A673 (cell line): Measurements from ENCODE around the gene GADD45GIP1. TPM values are rescaled to one million over a fixed set of nuclear protein-coding genes. Genes with fewer than 3 reads are reported as not detected.
A peak's percentile ranks its signal among the peaks of the same experiment; 100 is the strongest.

ENCODE experiments used
- BruUV-seq: library from RNA; stranded (reverse); fragments of 400-500 nt; replicated peaks from 2 replicates; lab custom pipeline; 2021; lab: Mats Ljungman, UMichigan
- CTCF ChIA-PET: fragments of 300-600 bp; sonication (Branson Sonifier 250); formaldehyde crosslinking; loops from one replicate; lab custom pipeline; 2022; ENCODE audit warnings: antibody characterized with exemption; lab: Charles Lee
- POLR2A ChIA-PET: fragments of 300-600 bp; sonication (Branson Sonifier 250); formaldehyde crosslinking; loops from one replicate; lab custom pipeline; 2022; ENCODE audit warnings: antibody characterized with exemption; ENCODE audit not compliant: low non-redundant PET; lab: Charles Lee
- DNase-seq: peaks from one replicate; pipeline ENCODE4 v3.0.0-alpha.2; 2015; ENCODE audit warnings: low spot score
- H3K27ac ChIP-seq: fragments of 200-600 bp; sonication (generic); 2 replicates; pipeline ENCODE4 v1.5.1; 2016; ENCODE audit warnings: mixed run types, low read depth, mild to moderate bottlenecking, mixed read lengths, antibody characterized with exemption, low read length; ENCODE audit not compliant: poor library complexity, severe bottlenecking
- H3K27me3 ChIP-seq: fragments of 200-600 bp; sonication (generic); replicated peaks from 2 replicates; pipeline ENCODE4 v1.6.1; 2017; ENCODE audit warnings: mixed run types, low read depth, mild to moderate bottlenecking, mixed read lengths, antibody characterized with exemption, low read length; ENCODE audit not compliant: insufficient read depth, poor library complexity
- H3K36me3 ChIP-seq: fragments of 200-600 bp; sonication (generic); 2 replicates; pipeline ENCODE4 v1.6.1; 2016; ENCODE audit warnings: mixed run types, mild to moderate bottlenecking, mixed read lengths, antibody characterized with exemption, low read length; ENCODE audit not compliant: insufficient read depth, poor library complexity, severe bottlenecking
- H3K4me1 ChIP-seq: fragments of 200-600 bp; sonication (generic); 2 replicates; pipeline ENCODE4 v1.6.1; 2017; ENCODE audit warnings: mixed run types, mild to moderate bottlenecking, mixed read lengths, antibody characterized with exemption, low read length; ENCODE audit not compliant: insufficient read depth, poor library complexity, severe bottlenecking
- H3K4me3 ChIP-seq: fragments of 200-600 bp; sonication (generic); 2 replicates; pipeline ENCODE4 v1.5.1; 2016; ENCODE audit warnings: low read depth, mixed run types, mild to moderate bottlenecking, mixed read lengths, low read length; ENCODE audit not compliant: poor library complexity, severe bottlenecking
- H3K9me3 ChIP-seq: fragments of 200-600 bp; sonication (generic); 2 replicates; pipeline ENCODE4 v1.6.1; 2016; ENCODE audit warnings: mixed run types, low read depth, mild to moderate bottlenecking, mixed read lengths, antibody characterized with exemption, low read length; ENCODE audit not compliant: poor library complexity, severe bottlenecking
- CTCF ChIP-seq: fragments of 300-800, 200-600 bp; sonication (generic); conservative IDR thresholded peaks from 2 replicates; pipeline ENCODE4 v1.5.1; 2017; ENCODE audit warnings: low read depth, mild to moderate bottlenecking, antibody characterized with exemption, low read length, moderate library complexity, mixed read lengths
- EZH2 ChIP-seq: fragments of 200-600 bp; sonication (generic); IDR thresholded peaks from 2 replicates; pipeline ENCODE4 v1.6.1; 2017; ENCODE audit warnings: borderline replicate concordance, low read depth, mild to moderate bottlenecking, mixed read lengths, antibody characterized with exemption, low read length; ENCODE audit not compliant: poor library complexity, severe bottlenecking
- intact Hi-C: fragments of 100-400 bp; cut with micrococcal nuclease; formaldehyde crosslinking; loops from one replicate; pipeline ENCODE4 v1.10.0; 2022; ENCODE audit not compliant: unreplicated experiment
- total RNA-seq: library from RNA; stranded (reverse); gene quantifications from 2 replicates; pipeline ENCODE4 v1.2.3, GENCODE V29; 2021

The GADD45GIP1 gene
- total RNA-seq, 1 experiment from 2014 or later = 67.5 TPM

- BruUV-seq = no TSS peak
- peaks cover 36% of the 10 kb centered on the region for H3K36me3 ChIP-seq
- ChIA-PET POLR2A (no interaction called here), CTCF (interaction anchor here (0.6 to 0.7 kb wide), 2 partner anchors 15 to 161 kb away, joined by 3 to 12 read pairs; no protein-coding TSS in a partner anchor)
- DNase-seq = peak; percentile 70
- no peaks in the 10 kb centered on the region for H3K9me3 ChIP-seq
- intact Hi-C loops = no loop called here
- peak overlapping the region; percentile 95 for H3K27ac ChIP-seq
- H3K27me3 ChIP-seq = no peaks in the 10 kb centered on the region
- peak overlapping the region; percentile 91 for H3K4me3 ChIP-seq
- TF ChIP-seq CTCF (no peak), EZH2 (no peak)
- H3K4me1 ChIP-seq = peaks cover 34% of the 10 kb centered on the region
Observed at GRCh38 chr19:12937093-12937926, 19.7 kb downstream of the GADD45GIP1 start.

GRCh38 chr19:12936582-12936981 is 20.4 kb downstream of the GADD45GIP1 start:
- CTCF ChIA-PET = no interaction called here
- no TSS peak for BruUV-seq
- DNase-seq = no peak
- Histone ChIP-seq H3K4me1 (peaks cover 38% of the 10 kb centered on the region), H3K36me3 (peaks cover 31% of the 10 kb centered on the region), H3K4me3 (no peak overlapping the region), H3K9me3 (no peaks in the 10 kb centered on the region), H3K27me3 (no peaks in the 10 kb centered on the region), H3K27ac (no peak overlapping the region)
- TF ChIP-seq EZH2 = no peak
- no peak for TF ChIP-seq CTCF
- POLR2A ChIA-PET = no interaction called here
- intact Hi-C loops = no loop called here

- Histone ChIP-seq H3K4me1 (peaks cover 25% of the 10 kb centered on the region), H3K4me3 (no peak overlapping the region), H3K27me3 (no peaks in the 10 kb centered on the region), H3K9me3 (no peaks in the 10 kb centered on the region), H3K27ac (no peak overlapping the region), H3K36me3 (peaks cover 28% of the 10 kb centered on the region)
- no peak for DNase-seq
- BruUV-seq = no TSS peak
- POLR2A ChIA-PET = no interaction called here
- intact Hi-C loops = no loop called here
- CTCF ChIA-PET = no interaction called here
- TF ChIP-seq EZH2 (no peak), CTCF (no peak)
Observed at GRCh38 chr19:12935071-12935470, 22.0 kb downstream of the GADD45GIP1 start.
